Ishikawa (cell line): ENCODE results near the gene PDE3B.

Source experiments
- CEBPB ChIP-seq: IDR thresholded peaks from 2 replicates; pipeline ENCODE4 v1.6.1; 2012
- CREB1 ChIP-seq: IDR thresholded peaks from 2 replicates; pipeline ENCODE4 v1.6.1; 2012; ENCODE audit warnings: low read depth
- EGR1 ChIP-seq: IDR thresholded peaks from 2 replicates; pipeline ENCODE4 v1.6.1; 2012
- EP300 ChIP-seq: IDR thresholded peaks from 2 replicates; pipeline ENCODE4 v1.6.1; 2012; ENCODE audit warnings: borderline replicate concordance
- FOXM1 ChIP-seq: IDR thresholded peaks from 2 replicates; pipeline ENCODE4 v1.6.1; 2012; ENCODE audit warnings: low read depth, borderline replicate concordance
- NFIC ChIP-seq: IDR thresholded peaks from 2 replicates; pipeline ENCODE4 v1.6.1; 2012
- RAD21 ChIP-seq: IDR thresholded peaks from 2 replicates; pipeline ENCODE4 v1.6.1; 2012; ENCODE audit warnings: low read depth
- REST ChIP-seq: IDR thresholded peaks from 2 replicates; pipeline ENCODE4 v1.6.1; 2012; ENCODE audit warnings: low read depth, mild to moderate bottlenecking
- TAF1 ChIP-seq: IDR thresholded peaks from 2 replicates; pipeline ENCODE4 v1.6.1; 2012; ENCODE audit warnings: low read depth, mild to moderate bottlenecking
- TCF12 ChIP-seq: IDR thresholded peaks from 2 replicates; pipeline ENCODE4 v1.6.1; 2012; ENCODE audit warnings: low read depth
- TEAD4 ChIP-seq: IDR thresholded peaks from 2 replicates; pipeline ENCODE4 v1.6.1; 2012
- USF1 ChIP-seq: IDR thresholded peaks from 2 replicates; pipeline ENCODE4 v1.6.1; 2012
- YY1 ChIP-seq: IDR thresholded peaks from 2 replicates; pipeline ENCODE4 v1.6.1; 2012; ENCODE audit warnings: low read depth
- ZBTB7A ChIP-seq: IDR thresholded peaks from 2 replicates; pipeline ENCODE4 v1.6.1; 2012; ENCODE audit warnings: low read depth
- TF ChIP-seq, protein P1 (sequence below): IDR thresholded peaks from 2 replicates; pipeline ENCODE4 v1.6.1; 2012

The PDE3B gene

DNA sequence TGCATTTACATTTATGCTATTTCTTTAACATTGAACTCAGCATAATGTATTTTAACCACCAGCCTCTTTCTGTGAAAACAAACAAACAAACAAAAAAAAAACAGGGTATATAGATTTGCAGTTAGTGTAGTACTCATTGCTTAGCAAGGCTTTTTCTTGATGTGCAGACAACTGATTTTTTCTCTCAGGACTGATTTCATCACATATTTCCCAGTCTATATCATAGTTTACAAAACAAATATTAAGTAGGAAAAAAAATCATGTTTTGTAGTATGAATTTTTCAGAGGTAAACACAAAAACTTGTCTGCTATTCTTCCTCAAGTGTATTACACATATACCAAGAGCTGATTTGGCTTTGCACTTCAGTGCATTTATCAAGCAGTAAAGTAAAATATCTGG lies 123.0 kb downstream of the PDE3B start:
- TF ChIP-seq TEAD4 (no peak), EGR1 (no peak), TAF1 (no peak), CEBPB (no peak), EP300 (no peak), YY1 (no peak), REST (no peak), ZBTB7A (no peak), FOXM1 (no peak), TCF12 (no peak), RAD21 (no peak), CREB1 (no peak), USF1 (no peak), NFIC (no peak)
- TF ChIP-seq, protein P1, sequence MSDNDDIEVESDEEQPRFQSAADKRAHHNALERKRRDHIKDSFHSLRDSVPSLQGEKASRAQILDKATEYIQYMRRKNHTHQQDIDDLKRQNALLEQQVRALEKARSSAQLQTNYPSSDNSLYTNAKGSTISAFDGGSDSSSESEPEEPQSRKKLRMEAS: no peak

DNA sequence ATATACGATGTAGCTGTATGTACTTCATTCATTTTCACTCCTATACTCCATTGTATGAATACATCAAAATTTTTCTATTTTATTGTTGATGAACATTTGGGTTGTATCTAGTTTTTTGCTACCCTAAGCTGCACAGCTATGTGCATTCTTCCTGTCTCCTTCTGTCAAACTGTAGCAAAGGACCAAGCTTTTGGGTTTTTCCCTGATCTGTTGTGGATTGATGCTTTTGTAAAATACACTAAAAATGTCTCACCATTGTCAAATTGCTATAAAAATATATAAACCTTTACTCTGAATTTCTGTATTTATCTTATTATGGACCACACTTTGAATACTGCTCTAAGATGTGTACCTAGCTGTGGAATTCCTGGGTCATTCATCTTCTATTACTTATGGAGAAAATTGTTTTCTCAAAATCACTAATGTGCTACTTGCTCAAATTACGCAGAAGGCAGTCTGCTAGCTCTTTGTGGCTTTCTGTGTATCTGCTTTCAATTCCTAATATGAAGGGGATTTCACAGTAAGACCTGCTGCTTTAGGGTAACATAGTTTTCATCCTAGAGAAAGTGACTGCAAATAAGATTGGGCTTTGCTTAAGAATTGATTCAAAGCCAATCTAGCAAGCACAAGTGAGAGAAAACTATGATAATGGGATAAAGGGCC lies 125.1 kb downstream of the PDE3B start:
- TF ChIP-seq FOXM1 (no peak), TAF1 (no peak), CREB1 (no peak), USF1 (no peak), CEBPB (no peak), TEAD4 (no peak), REST (no peak)
- TF ChIP-seq, protein P1: no peak

- TF ChIP-seq YY1: no peak
- TF ChIP-seq EGR1: no peak
- TF ChIP-seq RAD21: no peak
- no peak for TF ChIP-seq REST
- no peak for TF ChIP-seq ZBTB7A
- TF ChIP-seq USF1: no peak
- TF ChIP-seq, protein P1: no peak
- no peak for TF ChIP-seq TEAD4
- TF ChIP-seq CEBPB: no peak
- TF ChIP-seq FOXM1: no peak
- TF ChIP-seq EP300: no peak
- TF ChIP-seq CREB1: no peak
- no peak for TF ChIP-seq NFIC
- no peak for TF ChIP-seq TAF1
- TF ChIP-seq TCF12: no peak
Measured at GRCh38 chr11:14773755-14774154, 130.2 kb downstream of the PDE3B start.

DNA sequence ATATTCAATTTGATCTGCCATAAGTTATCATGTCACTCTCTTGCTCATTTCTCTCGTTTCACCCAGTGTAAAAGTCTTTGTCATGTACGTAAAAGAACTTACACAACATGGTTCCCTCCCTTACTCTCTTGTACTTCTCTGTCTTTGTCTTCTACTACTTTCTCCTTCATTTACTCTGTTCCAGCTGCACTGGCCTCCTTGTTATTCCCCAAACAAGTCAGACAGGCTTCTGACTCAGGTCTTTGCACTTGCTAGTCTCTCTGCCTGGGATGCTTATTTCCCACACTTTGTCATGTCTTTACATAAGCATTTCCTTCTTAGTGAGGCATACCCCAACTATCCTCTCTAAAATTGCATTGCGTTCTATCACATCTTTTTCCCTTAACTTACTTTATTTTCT lies 131.1 kb downstream of the PDE3B start:
- TF ChIP-seq CEBPB (no peak), ZBTB7A (no peak)
